Retinal pigment epithelial cell (primary cell): Measurements from ENCODE around the gene DNAJC4.

Source experiments
- DNase-seq: peaks from one replicate; pipeline ENCODE4 v3.0.0-alpha.2; 2010; ENCODE audit warnings: low read depth
- H3K4me3 ChIP-seq: 2 replicates; pipeline ENCODE4 v1.5.1; 2011; ENCODE audit warnings: mild to moderate bottlenecking, low read length, control low read depth, moderate library complexity
- CTCF ChIP-seq: conservative IDR thresholded peaks from 2 replicates; pipeline ENCODE4 v1.5.1; 2011; ENCODE audit warnings: low read depth, low read length, control low read depth, inconsistent platforms

The DNAJC4 gene

DNA sequence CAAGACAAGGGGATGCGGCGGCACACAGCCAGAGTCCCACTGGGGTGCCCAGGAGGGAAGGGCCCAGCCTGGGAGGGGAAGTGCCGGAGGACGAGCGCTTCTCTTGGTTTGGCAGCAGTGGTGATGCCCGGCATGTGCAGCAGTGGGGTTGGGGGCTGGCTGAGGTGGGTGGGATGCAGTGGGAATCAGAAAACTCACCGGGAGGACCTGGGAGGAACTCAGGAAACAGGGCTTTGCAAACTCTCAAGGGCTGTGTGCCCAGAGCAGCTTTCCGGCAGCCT lies 20.8 kb upstream of the DNAJC4 start:
- no peak for DNase-seq
- TF ChIP-seq CTCF: no peak
- H3K4me3 ChIP-seq: no peak overlapping the region

GRCh38 chr11:64210301-64211020 lies 19.9 kb upstream of the DNAJC4 start:
- no peak for DNase-seq
- no peak for TF ChIP-seq CTCF
- H3K4me3 ChIP-seq: no peak overlapping the region

GRCh38 chr11:64211181-64211872 lies 19.0 kb upstream of the DNAJC4 start:
- no peak overlapping the region for H3K4me3 ChIP-seq
- TF ChIP-seq CTCF: no peak
- no peak for DNase-seq

GRCh38 chr11:64216879-64217278 lies 13.5 kb upstream of the DNAJC4 start:
- no peak overlapping the region for H3K4me3 ChIP-seq
- no peak for DNase-seq
- TF ChIP-seq CTCF: no peak

- no peak overlapping the region for H3K4me3 ChIP-seq
- no peak for DNase-seq
- no peak for TF ChIP-seq CTCF
These were observed 11.6 kb upstream of the DNAJC4 start for GRCh38 chr11:64218628-64219353.

DNA sequence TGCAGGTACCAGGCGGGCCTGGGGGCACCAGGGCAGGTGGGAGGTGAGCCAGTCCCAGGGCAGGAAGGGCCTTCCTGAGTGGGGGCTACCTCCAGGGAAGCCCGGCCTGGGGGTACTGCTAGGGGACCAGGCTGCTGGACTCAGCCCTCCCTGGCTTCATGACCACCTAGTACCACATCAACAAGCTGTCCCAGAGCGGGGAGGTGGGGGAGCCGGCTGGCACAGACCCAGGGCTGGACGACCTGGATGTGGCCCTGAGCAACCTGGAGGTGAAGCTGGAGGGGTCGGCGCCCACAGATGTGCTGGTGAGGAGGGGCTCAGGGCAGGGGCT lies 11.0 kb upstream of the DNAJC4 start:
- H3K4me3 ChIP-seq: no peak overlapping the region
- no peak for TF ChIP-seq CTCF
- no peak for DNase-seq

DNA sequence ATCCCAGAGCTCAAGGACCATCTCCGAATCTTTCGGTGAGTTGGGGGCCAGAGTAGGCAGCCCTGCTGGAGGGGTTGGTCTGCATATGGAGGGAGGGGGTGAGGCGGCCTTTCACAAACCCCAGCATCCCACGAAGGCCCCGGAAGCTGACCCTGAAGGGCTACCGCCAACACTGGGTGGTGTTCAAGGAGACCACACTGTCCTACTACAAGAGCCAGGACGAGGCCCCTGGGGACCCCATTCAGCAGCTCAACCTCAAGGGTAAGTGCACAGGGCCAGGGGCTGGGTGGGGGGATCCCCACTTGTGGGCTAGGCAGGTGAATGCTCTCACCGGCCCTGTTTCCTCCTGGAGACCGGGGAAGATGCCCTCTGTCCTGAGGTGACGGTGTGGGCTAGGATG lies 10.6 kb upstream of the DNAJC4 start:
- no peak overlapping the region for H3K4me3 ChIP-seq
- DNase-seq: no peak
- TF ChIP-seq CTCF: no peak
